ENCODE data around the gene PLAC1.

PLAC1 gene

GRCh38 chrX:134658002-134658759 is at the start of gene PLAC1:
Gene PLAC1 (minus strand): TSS chrX:134658471. CDS start chrX:134566682, 91,789 bp downstream.
- DNase-seq: no peak

- DNase-seq: no peak
Measured at GRCh38 chrX:134706138-134706537, 47.9 kb upstream of the PLAC1 start.

- DNase-seq: no peak
Measured at GRCh38 chrX:134695999-134696398, 37.7 kb upstream of the PLAC1 start.

GRCh38 chrX:134694333-134695322 is 36.4 kb upstream of the PLAC1 start:
- DNase-seq: no peak

- DNase-seq: no peak
Measured at GRCh38 chrX:134693644-134694043, 35.4 kb upstream of the PLAC1 start.

- no peak for DNase-seq
Measured at GRCh38 chrX:134692990-134693389, 34.7 kb upstream of the PLAC1 start.

- no peak for DNase-seq
Measured at GRCh38 chrX:134692233-134692632, 34.0 kb upstream of the PLAC1 start.

- no peak for DNase-seq
Measured at GRCh38 chrX:134691453-134691852, 33.2 kb upstream of the PLAC1 start.

- DNase-seq: no peak
Measured at GRCh38 chrX:134688839-134689238, 30.6 kb upstream of the PLAC1 start.

- DNase-seq: no peak
Measured at GRCh38 chrX:134688031-134688823, 30.0 kb upstream of the PLAC1 start.

GRCh38 chrX:134685668-134686067 is 27.4 kb upstream of the PLAC1 start:
- DNase-seq: no peak

- DNase-seq: no peak
Measured at GRCh38 chrX:134684956-134685355, 26.7 kb upstream of the PLAC1 start.

GRCh38 chrX:134683351-134684005 is 25.2 kb upstream of the PLAC1 start:
- DNase-seq: no peak

- DNase-seq: no peak
Measured at GRCh38 chrX:134682081-134682480, 23.8 kb upstream of the PLAC1 start.

GRCh38 chrX:134679644-134680043 is 21.4 kb upstream of the PLAC1 start:
- no peak for DNase-seq

- no peak for DNase-seq
Measured at GRCh38 chrX:134679221-134679620, 20.9 kb upstream of the PLAC1 start.

- DNase-seq: no peak
Measured at GRCh38 chrX:134677332-134677731, 19.1 kb upstream of the PLAC1 start.

GRCh38 chrX:134676436-134676835 is 18.2 kb upstream of the PLAC1 start:
- DNase-seq: no peak

GRCh38 chrX:134673123-134673522 is 14.9 kb upstream of the PLAC1 start:
- no peak for DNase-seq

GRCh38 chrX:134672101-134672500 is 13.8 kb upstream of the PLAC1 start:
- no peak for DNase-seq

GRCh38 chrX:134671294-134671693 is 13.0 kb upstream of the PLAC1 start:
- DNase-seq: no peak

GRCh38 chrX:134670134-134670924 is 12.1 kb upstream of the PLAC1 start:
- no peak for DNase-seq
